Esophagus muscularis mucosa (tissue), 3 donors: ENCODE data around the gene SFPQ.

Experiments used
- POLR2A ChIP-seq: fragments of 450-650 bp; IDR thresholded peaks from one replicate; pipeline ENCODE4 v1.6.1; 2017; ENCODE audit warnings: antibody characterized with exemption, moderate library complexity, mild to moderate bottlenecking, low read depth
- TF ChIP-seq, protein P1 (sequence below), 3 experiments: fragments of 200-600 bp in 2 of 3; fragments of 450-650 bp in 1 of 3; sonication (generic) in 2 of 3; IDR thresholded peaks; one replicate each; pipeline ENCODE4 v1.5.1; 2017 to 2019; ENCODE audit warnings: antibody characterized with exemption in 3 of 3, mild to moderate bottlenecking in 2 of 3, moderate library complexity in 1 of 3

DNA sequence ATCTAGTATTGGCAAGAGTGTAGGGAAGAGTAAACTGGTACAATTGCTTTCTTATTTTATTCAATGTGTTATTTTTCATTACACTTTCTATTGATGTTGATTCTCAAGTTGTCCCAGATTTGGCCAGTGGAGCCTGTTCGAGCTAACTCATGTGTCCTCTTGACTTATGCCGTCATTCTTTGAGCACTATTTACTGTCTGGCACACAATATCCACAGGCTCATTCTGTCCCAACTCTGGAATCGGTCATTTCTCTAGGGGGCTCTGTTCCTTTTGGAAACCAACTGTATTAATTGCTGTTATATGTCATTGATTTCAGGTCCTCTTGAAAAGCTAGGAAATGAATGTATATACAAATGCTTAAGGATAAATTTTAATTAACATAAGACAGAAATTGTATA lies 22.4 kb upstream of the SFPQ start:
- TF ChIP-seq, protein P1, sequence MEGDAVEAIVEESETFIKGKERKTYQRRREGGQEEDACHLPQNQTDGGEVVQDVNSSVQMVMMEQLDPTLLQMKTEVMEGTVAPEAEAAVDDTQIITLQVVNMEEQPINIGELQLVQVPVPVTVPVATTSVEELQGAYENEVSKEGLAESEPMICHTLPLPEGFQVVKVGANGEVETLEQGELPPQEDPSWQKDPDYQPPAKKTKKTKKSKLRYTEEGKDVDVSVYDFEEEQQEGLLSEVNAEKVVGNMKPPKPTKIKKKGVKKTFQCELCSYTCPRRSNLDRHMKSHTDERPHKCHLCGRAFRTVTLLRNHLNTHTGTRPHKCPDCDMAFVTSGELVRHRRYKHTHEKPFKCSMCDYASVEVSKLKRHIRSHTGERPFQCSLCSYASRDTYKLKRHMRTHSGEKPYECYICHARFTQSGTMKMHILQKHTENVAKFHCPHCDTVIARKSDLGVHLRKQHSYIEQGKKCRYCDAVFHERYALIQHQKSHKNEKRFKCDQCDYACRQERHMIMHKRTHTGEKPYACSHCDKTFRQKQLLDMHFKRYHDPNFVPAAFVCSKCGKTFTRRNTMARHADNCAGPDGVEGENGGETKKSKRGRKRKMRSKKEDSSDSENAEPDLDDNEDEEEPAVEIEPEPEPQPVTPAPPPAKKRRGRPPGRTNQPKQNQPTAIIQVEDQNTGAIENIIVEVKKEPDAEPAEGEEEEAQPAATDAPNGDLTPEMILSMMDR (IDR thresholded peaks at IDR 0.05), result no peak
- TF ChIP-seq POLR2A, result no peak
